Measurements from ENCODE around the gene MAPK6. TPM values are rescaled to one million over a fixed set of nuclear protein-coding genes. Genes with fewer than 3 reads are reported as not detected.

The MAPK6 gene
- total and polyA plus RNA-seq, 9 of the 15 experiments (the other 6 are each of a cell fraction or from before 2014, with no cell fraction given): 28.5 to 97.1 (median 74.0) TPM

GRCh38 chr15:52067545-52067926 lies 48.5 kb downstream of the MAPK6 start:
- no TSS peak for BruUV-seq (replicated peaks)
- Histone ChIP-seq H3K36me3 (ENCODE audit: control insufficient read depth, insufficient read depth, low read length) (peaks cover 25% of the 10 kb centered on the region; the same call in 2 of the 3 replicates), H3K27me3 (ENCODE audit: control insufficient read depth in 2 of 2, insufficient read depth in 2 of 2, low read length in 2 of 2) (peaks cover 3 to 9% of the 10 kb centered on the region in 2 experiments; a peak in 2 of 5 replicates), H3K9ac (ENCODE audit: insufficient read depth in 1 of 2, low read depth in 2 of 2, low read length in 2 of 2) (no peak overlapping the region), H4K20me1 (replicated peaks; ENCODE audit: control insufficient read depth, insufficient read depth, low read length) (no peaks in the 10 kb centered on the region), H3K4me1 (replicated peaks in 1 of 2; ENCODE audit: control insufficient read depth in 2 of 2, insufficient read depth in 2 of 2, low read length in 2 of 2) (no peaks in the 10 kb centered on the region), H2AFZ (ENCODE audit: low read depth, low read length) (no peak overlapping the region), H3K79me2 (ENCODE audit: control insufficient read depth, insufficient read depth, low read length) (no peaks in the 10 kb centered on the region), H3K4me2 (ENCODE audit: insufficient read depth, low read length) (no peak overlapping the region), H3K9me1 (ENCODE audit: control insufficient read depth, insufficient read depth, low read length) (no peaks in the 10 kb centered on the region), H3K9me3 (replicated peaks; ENCODE audit: control insufficient read depth, insufficient read depth, low read depth, low read length) (no peaks in the 10 kb centered on the region), H3K27ac (ENCODE audit: extremely low read depth, low read depth, low read length) (no peak overlapping the region), H3K4me3 (no peak overlapping the region)
- intact Hi-C loops (cut with micrococcal nuclease) (no loop called here), in situ Hi-C loops (cut with MboI) (no loop called here)
- POLR2A ChIA-PET: interaction anchor here (0.8 to 2.0 kb wide), 7 partner anchors 8 to 96 kb away, joined by 3 to 5 read pairs (median 4); partner anchors contain the start of gene LEO1
- TF ChIP-seq DPF2 (IDR thresholded peaks at IDR 0.05): no peak
- no peak for DNase-seq (ENCODE audit: extremely low read depth in 1 of 4, low spot score in 3 of 4)
- CTCF ChIA-PET (ENCODE audit: low intra/inter-chr PET ratio): no interaction called here
- 0 out of 3 replicates have a peak, but pooled peaks have one; percentile 13 for ATAC-seq
- no peak for FAIRE-seq

GRCh38 chr15:52068004-52068615 lies 49.1 kb downstream of the MAPK6 start:
- CTCF ChIA-PET (ENCODE audit: low intra/inter-chr PET ratio): no interaction called here
- no peak overlapping the region for H3K27ac ChIP-seq (ENCODE audit: extremely low read depth, low read depth, low read length)
- H3K9me1 ChIP-seq (ENCODE audit: control insufficient read depth, insufficient read depth, low read length): no peaks in the 10 kb centered on the region
- peaks cover 3 to 9% of the 10 kb centered on the region in 2 experiments; a peak in 2 of 5 replicates for H3K27me3 ChIP-seq (ENCODE audit: control insufficient read depth in 2 of 2, insufficient read depth in 2 of 2, low read length in 2 of 2)
- H3K4me3 ChIP-seq: no peak overlapping the region
- no peak overlapping the region for H3K9ac ChIP-seq (ENCODE audit: insufficient read depth in 1 of 2, low read depth in 2 of 2, low read length in 2 of 2)
- 0% methylated on average over 2 of the region's 2 CpGs for WGBS (ENCODE audit: insufficient coverage, low coverage, missing lambda C conversion rate)
- H3K4me1 ChIP-seq (replicated peaks in 1 of 2; ENCODE audit: control insufficient read depth in 2 of 2, insufficient read depth in 2 of 2, low read length in 2 of 2): no peaks in the 10 kb centered on the region
- intact Hi-C loops (cut with micrococcal nuclease) (no loop called here), in situ Hi-C loops (cut with MboI) (no loop called here)
- H3K36me3 ChIP-seq (ENCODE audit: control insufficient read depth, insufficient read depth, low read length): peaks cover 19% of the 10 kb centered on the region; the same call in 2 of the 3 replicates
- FAIRE-seq (no peak), ATAC-seq (peak; percentile 22; the same call in 1 of the 3 replicates), DNase-seq (ENCODE audit: extremely low read depth in 1 of 4, low spot score in 3 of 4) (no peak)
- POLR2A ChIA-PET: interaction anchor here (0.6 to 2.0 kb wide), 5 partner anchors 9 to 47 kb away, joined by 3 to 5 read pairs (median 4); no protein-coding TSS in a partner anchor
- no peak overlapping the region for H3K4me2 ChIP-seq (ENCODE audit: insufficient read depth, low read length)
- BruUV-seq (replicated peaks): no TSS peak
- H3K9me3 ChIP-seq (replicated peaks; ENCODE audit: control insufficient read depth, insufficient read depth, low read depth, low read length): no peaks in the 10 kb centered on the region
- H2AFZ ChIP-seq (ENCODE audit: low read depth, low read length): no peak overlapping the region
- no peaks in the 10 kb centered on the region for H3K79me2 ChIP-seq (ENCODE audit: control insufficient read depth, insufficient read depth, low read length)
- TF ChIP-seq, protein P1, sequence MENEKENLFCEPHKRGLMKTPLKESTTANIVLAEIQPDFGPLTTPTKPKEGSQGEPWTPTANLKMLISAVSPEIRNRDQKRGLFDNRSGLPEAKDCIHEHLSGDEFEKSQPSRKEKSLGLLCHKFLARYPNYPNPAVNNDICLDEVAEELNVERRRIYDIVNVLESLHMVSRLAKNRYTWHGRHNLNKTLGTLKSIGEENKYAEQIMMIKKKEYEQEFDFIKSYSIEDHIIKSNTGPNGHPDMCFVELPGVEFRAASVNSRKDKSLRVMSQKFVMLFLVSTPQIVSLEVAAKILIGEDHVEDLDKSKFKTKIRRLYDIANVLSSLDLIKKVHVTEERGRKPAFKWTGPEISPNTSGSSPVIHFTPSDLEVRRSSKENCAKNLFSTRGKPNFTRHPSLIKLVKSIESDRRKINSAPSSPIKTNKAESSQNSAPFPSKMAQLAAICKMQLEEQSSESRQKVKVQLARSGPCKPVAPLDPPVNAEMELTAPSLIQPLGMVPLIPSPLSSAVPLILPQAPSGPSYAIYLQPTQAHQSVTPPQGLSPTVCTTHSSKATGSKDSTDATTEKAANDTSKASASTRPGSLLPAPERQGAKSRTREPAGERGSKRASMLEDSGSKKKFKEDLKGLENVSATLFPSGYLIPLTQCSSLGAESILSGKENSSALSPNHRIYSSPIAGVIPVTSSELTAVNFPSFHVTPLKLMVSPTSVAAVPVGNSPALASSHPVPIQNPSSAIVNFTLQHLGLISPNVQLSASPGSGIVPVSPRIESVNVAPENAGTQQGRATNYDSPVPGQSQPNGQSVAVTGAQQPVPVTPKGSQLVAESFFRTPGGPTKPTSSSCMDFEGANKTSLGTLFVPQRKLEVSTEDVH (IDR thresholded peaks at IDR 0.05; ENCODE audit: low read depth, partially characterized antibody): peak; percentile 35
- TF ChIP-seq, protein P2, sequence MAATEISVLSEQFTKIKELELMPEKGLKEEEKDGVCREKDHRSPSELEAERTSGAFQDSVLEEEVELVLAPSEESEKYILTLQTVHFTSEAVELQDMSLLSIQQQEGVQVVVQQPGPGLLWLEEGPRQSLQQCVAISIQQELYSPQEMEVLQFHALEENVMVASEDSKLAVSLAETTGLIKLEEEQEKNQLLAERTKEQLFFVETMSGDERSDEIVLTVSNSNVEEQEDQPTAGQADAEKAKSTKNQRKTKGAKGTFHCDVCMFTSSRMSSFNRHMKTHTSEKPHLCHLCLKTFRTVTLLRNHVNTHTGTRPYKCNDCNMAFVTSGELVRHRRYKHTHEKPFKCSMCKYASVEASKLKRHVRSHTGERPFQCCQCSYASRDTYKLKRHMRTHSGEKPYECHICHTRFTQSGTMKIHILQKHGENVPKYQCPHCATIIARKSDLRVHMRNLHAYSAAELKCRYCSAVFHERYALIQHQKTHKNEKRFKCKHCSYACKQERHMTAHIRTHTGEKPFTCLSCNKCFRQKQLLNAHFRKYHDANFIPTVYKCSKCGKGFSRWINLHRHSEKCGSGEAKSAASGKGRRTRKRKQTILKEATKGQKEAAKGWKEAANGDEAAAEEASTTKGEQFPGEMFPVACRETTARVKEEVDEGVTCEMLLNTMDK (IDR thresholded peaks at IDR 0.05; ENCODE audit: borderline replicate concordance, insufficient read depth, low read depth, low read length, poor library complexity, severe bottlenecking): no peak
- H4K20me1 ChIP-seq (replicated peaks; ENCODE audit: control insufficient read depth, insufficient read depth, low read length): no peaks in the 10 kb centered on the region

Measured in K562 (cell line).